WTC11 (cell line): Measurements from ENCODE around the gene RRP12. TPM values are rescaled to one million over a fixed set of nuclear protein-coding genes. Genes with fewer than 3 reads are reported as not detected.
A peak's percentile ranks its signal among the peaks of the same experiment; 100 is the strongest.

ENCODE experiments used
- ATAC-seq: fragments of 200-7000 bp; cut with Tn5 transposase; 2 replicates; pipeline ENCODE4 v1.10.0; 2021; ENCODE audit warnings: mild to moderate bottlenecking, moderate library complexity
- CTCF ChIA-PET: fragments of 300-600 bp; sonication (Branson Sonifier 250); formaldehyde crosslinking; loops from one replicate; lab custom pipeline; 2021; ENCODE audit warnings: antibody characterized with exemption; lab: Charles Lee
- POLR2A ChIA-PET: fragments of 350-600 bp; sonication (Branson Sonifier 250); formaldehyde crosslinking; loops from one replicate; lab custom pipeline; 2021; ENCODE audit warnings: antibody characterized with exemption; lab: Charles Lee
- DNase-seq: peaks from one replicate; pipeline ENCODE4 v3.0.0; 2021; ENCODE audit warnings: low spot score
- H3K27ac Mint-ChIP-seq: 2 replicates; pipeline ENCODE4 v1.8.0; 2021; ENCODE audit warnings: mixed read lengths
- H3K27me3 Mint-ChIP-seq: 2 replicates; pipeline ENCODE4 v1.8.0; 2021; ENCODE audit warnings: low read depth, mild to moderate bottlenecking, moderate library complexity, mixed read lengths
- H3K36me3 Mint-ChIP-seq: 2 replicates; pipeline ENCODE4 v1.8.0; 2021; ENCODE audit warnings: mixed read lengths
- H3K4me1 Mint-ChIP-seq: 2 replicates; pipeline ENCODE4 v1.8.0; 2022; ENCODE audit warnings: mixed read lengths
- H3K4me3 Mint-ChIP-seq: 2 replicates; pipeline ENCODE4 v1.8.0; 2021; ENCODE audit warnings: mild to moderate bottlenecking, moderate library complexity, mixed read lengths
- H3K9me3 Mint-ChIP-seq: 2 replicates; pipeline ENCODE4 v1.8.0; 2021; ENCODE audit warnings: mixed read lengths
- CBFB ChIP-seq: sonication (generic); formaldehyde crosslinking; IDR thresholded peaks from 2 replicates; pipeline ENCODE4 v1.8.1; 2022; ENCODE audit warnings: mild to moderate bottlenecking, low read depth, missing genetic modification reagents
- CREM ChIP-seq: sonication (generic); formaldehyde crosslinking; IDR thresholded peaks from 2 replicates; pipeline ENCODE4 v1.8.1; 2022; ENCODE audit warnings: mild to moderate bottlenecking, missing genetic modification reagents, moderate library complexity
- FOXK1 ChIP-seq: sonication (generic); formaldehyde crosslinking; IDR thresholded peaks from 2 replicates; pipeline ENCODE4 v1.8.0; 2022; ENCODE audit warnings: mild to moderate bottlenecking, moderate library complexity, missing genetic modification reagents
- GRHL2 ChIP-seq: fragments of 250-450 bp; sonication (Bioruptor Pico); IDR thresholded peaks from 2 replicates; pipeline ENCODE4 v1.8.0; 2022; ENCODE audit warnings: mild to moderate bottlenecking, moderate library complexity; ENCODE audit not compliant: insufficient replicate concordance, severe bottlenecking
- KAT7 ChIP-seq: sonication (generic); formaldehyde crosslinking; IDR thresholded peaks from 2 replicates; pipeline ENCODE4 v1.8.1; 2023; ENCODE audit warnings: missing genetic modification reagents, mild to moderate bottlenecking, borderline replicate concordance
- PRRX2 ChIP-seq: fragments of 250-450 bp; sonication (Bioruptor Pico); IDR thresholded peaks from 2 replicates; pipeline ENCODE4 v1.8.0; 2021; ENCODE audit warnings: mild to moderate bottlenecking
- RELA ChIP-seq: sonication (generic); formaldehyde crosslinking; IDR thresholded peaks from 2 replicates; pipeline ENCODE4 v1.8.1; 2022; ENCODE audit warnings: missing genetic modification reagents, mild to moderate bottlenecking, borderline replicate concordance
- RORB ChIP-seq: fragments of 250-450 bp; sonication (Bioruptor Pico); IDR thresholded peaks from 2 replicates; pipeline ENCODE4 v1.9.0; 2021; ENCODE audit warnings: mild to moderate bottlenecking
- TEAD1 ChIP-seq: sonication (generic); formaldehyde crosslinking; IDR thresholded peaks from 2 replicates; pipeline ENCODE4 v1.8.0; 2022; ENCODE audit warnings: mild to moderate bottlenecking, missing genetic modification reagents
- USF1 ChIP-seq: sonication (generic); formaldehyde crosslinking; IDR thresholded peaks from 2 replicates; pipeline ENCODE4 v1.8.0; 2022; ENCODE audit warnings: mild to moderate bottlenecking, missing genetic modification reagents
- ZNF232 ChIP-seq: sonication (generic); formaldehyde crosslinking; IDR thresholded peaks from 2 replicates; pipeline ENCODE4 v1.8.0; 2022; ENCODE audit warnings: mild to moderate bottlenecking, missing genetic modification reagents
- total RNA-seq: library from RNA; stranded (reverse); gene quantifications from 3 replicates; pipeline ENCODE4 v1.2.3, GENCODE V29; 2021
- TF ChIP-seq, protein P1 (sequence below): sonication (generic); formaldehyde crosslinking; conservative IDR thresholded peaks from 2 replicates; pipeline ENCODE4 v1.8.1; 2022; ENCODE audit warnings: mild to moderate bottlenecking, missing genetic modification reagents
- TF ChIP-seq, protein P2 (sequence below): sonication (generic); formaldehyde crosslinking; IDR thresholded peaks from 2 replicates; pipeline ENCODE4 v1.8.0; 2022; ENCODE audit warnings: mild to moderate bottlenecking, missing genetic modification reagents
- TF ChIP-seq, protein P3 (sequence below): sonication (generic); formaldehyde crosslinking; IDR thresholded peaks from 2 replicates; pipeline ENCODE4 v1.8.1; 2023; ENCODE audit warnings: mild to moderate bottlenecking, missing genetic modification reagents, borderline replicate concordance
- TF ChIP-seq, protein P4 (sequence below): sonication (generic); formaldehyde crosslinking; IDR thresholded peaks from 2 replicates; pipeline ENCODE4 v1.8.0; 2022; ENCODE audit warnings: mild to moderate bottlenecking, missing genetic modification reagents
- TF ChIP-seq, protein P5 (sequence below): sonication (generic); formaldehyde crosslinking; conservative IDR thresholded peaks from 2 replicates; pipeline ENCODE4 v1.8.1; 2023; ENCODE audit warnings: mild to moderate bottlenecking, low read depth, missing genetic modification reagents, moderate library complexity

Gene RRP12
- total RNA-seq, 1 experiment from 2014 or later: 56.6 TPM

- no peak for TF ChIP-seq KAT7 (CRISPR knock-in tag)
- TF ChIP-seq PRRX2: no peak
- no peak for TF ChIP-seq RORB (CRISPR knock-in tag)
- TF ChIP-seq, protein P1, sequence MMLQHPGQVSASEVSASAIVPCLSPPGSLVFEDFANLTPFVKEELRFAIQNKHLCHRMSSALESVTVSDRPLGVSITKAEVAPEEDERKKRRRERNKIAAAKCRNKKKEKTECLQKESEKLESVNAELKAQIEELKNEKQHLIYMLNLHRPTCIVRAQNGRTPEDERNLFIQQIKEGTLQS (CRISPR knock-in tag): no peak
- TF ChIP-seq GRHL2 (CRISPR knock-in tag): no peak
- no peak for TF ChIP-seq ZNF232 (CRISPR knock-in tag)
- no peak for TF ChIP-seq USF1 (CRISPR knock-in tag)
- TF ChIP-seq RELA (CRISPR knock-in tag): no peak
- Mint-ChIP-seq H3K27ac (peak overlapping the region; percentile 95), H3K27me3 (no peaks in the 10 kb centered on the region), H3K4me3 (peak overlapping the region; percentile 95), H3K4me1 (peaks cover 20% of the 10 kb centered on the region), H3K9me3 (no peaks in the 10 kb centered on the region), H3K36me3 (peaks cover 57% of the 10 kb centered on the region)
- ATAC-seq (no peak), DNase-seq (no peak)
- POLR2A ChIA-PET: interaction anchor here (1.1 kb wide), 1 partner anchor 8 kb away, joined by 5 read pairs; no protein-coding TSS in a partner anchor
- CTCF ChIA-PET: no interaction called here
Measured at GRCh38 chr10:97428572-97428981, 27.4 kb upstream of the RRP12 start.

DNA sequence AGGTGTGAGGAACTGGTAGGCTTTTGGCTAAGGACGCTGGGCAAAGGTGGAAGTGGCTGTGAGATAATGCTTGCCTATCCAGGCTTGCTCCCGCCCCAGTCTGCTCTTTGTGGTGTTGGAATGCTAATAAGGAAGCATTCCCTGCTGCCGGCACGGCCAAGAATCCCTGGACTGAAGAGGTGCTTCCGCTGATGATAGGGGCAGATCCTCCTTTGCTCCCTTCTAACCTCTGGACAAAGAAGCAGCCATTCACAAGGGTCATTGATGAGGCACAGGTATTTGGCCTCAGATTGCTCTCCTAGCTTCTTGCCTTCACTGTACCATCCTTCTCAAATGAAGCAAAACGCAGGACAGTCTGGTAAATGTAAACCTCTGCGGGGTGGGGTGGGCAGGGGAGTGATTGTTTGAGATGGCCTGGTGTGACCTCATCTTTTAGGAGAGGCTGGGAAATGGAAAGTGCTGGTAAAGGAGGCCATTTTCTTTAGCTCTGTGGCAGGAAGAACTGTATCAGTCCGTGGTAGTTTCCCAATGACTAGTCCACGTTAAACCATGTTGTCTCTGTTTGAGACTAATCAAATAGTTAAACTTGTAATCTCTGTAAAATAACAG is 26.5 kb upstream of the RRP12 start:
- peak; percentile 68 for DNase-seq
- H3K4me3 Mint-ChIP-seq: peak overlapping the region; percentile 95
- peak; percentile 69 for ATAC-seq
- peak overlapping the region; percentile 95 for H3K27ac Mint-ChIP-seq
- no peaks in the 10 kb centered on the region for H3K9me3 Mint-ChIP-seq
- H3K36me3 Mint-ChIP-seq: peaks cover 52% of the 10 kb centered on the region
- TF ChIP-seq FOXK1 (CRISPR knock-in tag) (peak; percentile 56; the same call in 1 of the 2 replicates), TEAD1 (CRISPR knock-in tag) (peak; percentile 67; the same call in 1 of the 2 replicates)
- TF ChIP-seq, protein P2, sequence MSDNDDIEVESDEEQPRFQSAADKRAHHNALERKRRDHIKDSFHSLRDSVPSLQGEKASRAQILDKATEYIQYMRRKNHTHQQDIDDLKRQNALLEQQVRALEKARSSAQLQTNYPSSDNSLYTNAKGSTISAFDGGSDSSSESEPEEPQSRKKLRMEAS: 0 out of 2 replicates have a peak, but pooled peaks have one; percentile 51
- TF ChIP-seq, protein P3, sequence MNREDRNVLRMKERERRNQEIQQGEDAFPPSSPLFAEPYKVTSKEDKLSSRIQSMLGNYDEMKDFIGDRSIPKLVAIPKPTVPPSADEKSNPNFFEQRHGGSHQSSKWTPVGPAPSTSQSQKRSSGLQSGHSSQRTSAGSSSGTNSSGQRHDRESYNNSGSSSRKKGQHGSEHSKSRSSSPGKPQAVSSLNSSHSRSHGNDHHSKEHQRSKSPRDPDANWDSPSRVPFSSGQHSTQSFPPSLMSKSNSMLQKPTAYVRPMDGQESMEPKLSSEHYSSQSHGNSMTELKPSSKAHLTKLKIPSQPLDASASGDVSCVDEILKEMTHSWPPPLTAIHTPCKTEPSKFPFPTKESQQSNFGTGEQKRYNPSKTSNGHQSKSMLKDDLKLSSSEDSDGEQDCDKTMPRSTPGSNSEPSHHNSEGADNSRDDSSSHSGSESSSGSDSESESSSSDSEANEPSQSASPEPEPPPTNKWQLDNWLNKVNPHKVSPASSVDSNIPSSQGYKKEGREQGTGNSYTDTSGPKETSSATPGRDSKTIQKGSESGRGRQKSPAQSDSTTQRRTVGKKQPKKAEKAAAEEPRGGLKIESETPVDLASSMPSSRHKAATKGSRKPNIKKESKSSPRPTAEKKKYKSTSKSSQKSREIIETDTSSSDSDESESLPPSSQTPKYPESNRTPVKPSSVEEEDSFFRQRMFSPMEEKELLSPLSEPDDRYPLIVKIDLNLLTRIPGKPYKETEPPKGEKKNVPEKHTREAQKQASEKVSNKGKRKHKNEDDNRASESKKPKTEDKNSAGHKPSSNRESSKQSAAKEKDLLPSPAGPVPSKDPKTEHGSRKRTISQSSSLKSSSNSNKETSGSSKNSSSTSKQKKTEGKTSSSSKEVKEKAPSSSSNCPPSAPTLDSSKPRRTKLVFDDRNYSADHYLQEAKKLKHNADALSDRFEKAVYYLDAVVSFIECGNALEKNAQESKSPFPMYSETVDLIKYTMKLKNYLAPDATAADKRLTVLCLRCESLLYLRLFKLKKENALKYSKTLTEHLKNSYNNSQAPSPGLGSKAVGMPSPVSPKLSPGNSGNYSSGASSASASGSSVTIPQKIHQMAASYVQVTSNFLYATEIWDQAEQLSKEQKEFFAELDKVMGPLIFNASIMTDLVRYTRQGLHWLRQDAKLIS (CRISPR knock-in tag): no peak
- POLR2A ChIA-PET: interaction anchor here (1.0 to 1.9 kb wide), 3 partner anchors 9 to 27 kb away, joined by 3 to 7 read pairs (median 3); partner anchors contain the start of gene RRP12
- H3K27me3 Mint-ChIP-seq: no peaks in the 10 kb centered on the region
- H3K4me1 Mint-ChIP-seq: peaks cover 22% of the 10 kb centered on the region
- CTCF ChIA-PET: interaction anchor here (0.8 to 1.2 kb wide), 4 partner anchors 21 to 36 kb away, joined by 3 to 10 read pairs (median 4); partner anchors contain the start of gene RRP12

- CTCF ChIA-PET: interaction anchor here (1.0 to 1.2 kb wide), 3 partner anchors 20 to 37 kb away, joined by 3 to 10 read pairs (median 4); partner anchors contain the start of gene RRP12
- TF ChIP-seq, protein P4, sequence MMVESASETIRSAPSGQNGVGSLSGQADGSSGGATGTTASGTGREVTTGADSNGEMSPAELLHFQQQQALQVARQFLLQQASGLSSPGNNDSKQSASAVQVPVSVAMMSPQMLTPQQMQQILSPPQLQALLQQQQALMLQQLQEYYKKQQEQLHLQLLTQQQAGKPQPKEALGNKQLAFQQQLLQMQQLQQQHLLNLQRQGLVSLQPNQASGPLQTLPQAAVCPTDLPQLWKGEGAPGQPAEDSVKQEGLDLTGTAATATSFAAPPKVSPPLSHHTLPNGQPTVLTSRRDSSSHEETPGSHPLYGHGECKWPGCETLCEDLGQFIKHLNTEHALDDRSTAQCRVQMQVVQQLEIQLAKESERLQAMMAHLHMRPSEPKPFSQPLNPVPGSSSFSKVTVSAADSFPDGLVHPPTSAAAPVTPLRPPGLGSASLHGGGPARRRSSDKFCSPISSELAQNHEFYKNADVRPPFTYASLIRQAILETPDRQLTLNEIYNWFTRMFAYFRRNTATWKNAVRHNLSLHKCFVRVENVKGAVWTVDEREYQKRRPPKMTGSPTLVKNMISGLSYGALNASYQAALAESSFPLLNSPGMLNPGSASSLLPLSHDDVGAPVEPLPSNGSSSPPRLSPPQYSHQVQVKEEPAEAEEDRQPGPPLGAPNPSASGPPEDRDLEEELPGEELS (CRISPR knock-in tag): 0 out of 2 replicates have a peak, but pooled peaks have one; percentile 13
- TF ChIP-seq CBFB (no peak), KAT7 (CRISPR knock-in tag) (no peak), CREM (CRISPR knock-in tag) (no peak)
- TF ChIP-seq, protein P5, sequence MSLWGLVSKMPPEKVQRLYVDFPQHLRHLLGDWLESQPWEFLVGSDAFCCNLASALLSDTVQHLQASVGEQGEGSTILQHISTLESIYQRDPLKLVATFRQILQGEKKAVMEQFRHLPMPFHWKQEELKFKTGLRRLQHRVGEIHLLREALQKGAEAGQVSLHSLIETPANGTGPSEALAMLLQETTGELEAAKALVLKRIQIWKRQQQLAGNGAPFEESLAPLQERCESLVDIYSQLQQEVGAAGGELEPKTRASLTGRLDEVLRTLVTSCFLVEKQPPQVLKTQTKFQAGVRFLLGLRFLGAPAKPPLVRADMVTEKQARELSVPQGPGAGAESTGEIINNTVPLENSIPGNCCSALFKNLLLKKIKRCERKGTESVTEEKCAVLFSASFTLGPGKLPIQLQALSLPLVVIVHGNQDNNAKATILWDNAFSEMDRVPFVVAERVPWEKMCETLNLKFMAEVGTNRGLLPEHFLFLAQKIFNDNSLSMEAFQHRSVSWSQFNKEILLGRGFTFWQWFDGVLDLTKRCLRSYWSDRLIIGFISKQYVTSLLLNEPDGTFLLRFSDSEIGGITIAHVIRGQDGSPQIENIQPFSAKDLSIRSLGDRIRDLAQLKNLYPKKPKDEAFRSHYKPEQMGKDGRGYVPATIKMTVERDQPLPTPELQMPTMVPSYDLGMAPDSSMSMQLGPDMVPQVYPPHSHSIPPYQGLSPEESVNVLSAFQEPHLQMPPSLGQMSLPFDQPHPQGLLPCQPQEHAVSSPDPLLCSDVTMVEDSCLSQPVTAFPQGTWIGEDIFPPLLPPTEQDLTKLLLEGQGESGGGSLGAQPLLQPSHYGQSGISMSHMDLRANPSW (CRISPR knock-in tag): no peak
Measured at GRCh38 chr10:97426776-97427570, 25.8 kb upstream of the RRP12 start.

More at GRCh38 chr10:97426776-97427570, 25.8 kb upstream of the RRP12 start:
- H3K4me3 Mint-ChIP-seq: peak overlapping the region; percentile 95
- H3K4me1 Mint-ChIP-seq: peaks cover 22% of the 10 kb centered on the region
- no peak for DNase-seq
- H3K27me3 Mint-ChIP-seq: no peaks in the 10 kb centered on the region
- peak overlapping the region; percentile 95 for H3K27ac Mint-ChIP-seq
- ATAC-seq: no peak
- H3K9me3 Mint-ChIP-seq: no peaks in the 10 kb centered on the region
- H3K36me3 Mint-ChIP-seq: peaks cover 48% of the 10 kb centered on the region
- POLR2A ChIA-PET: interaction anchor here (1.0 to 1.9 kb wide), 3 partner anchors 10 to 28 kb away, joined by 3 to 7 read pairs (median 3); partner anchors contain the start of gene RRP12
